NCI-H2196 treated with DMSO at 0.1 percent for 48 hours (cell line): Measurements from ENCODE around the gene GSPT1.

Experiments used
- DNase-seq: peaks from one replicate; lab custom pipeline; 2025; ENCODE audit not compliant: unreplicated experiment; lab: John Stamatoyannopoulos, UW

GSPT1 gene

DNA sequence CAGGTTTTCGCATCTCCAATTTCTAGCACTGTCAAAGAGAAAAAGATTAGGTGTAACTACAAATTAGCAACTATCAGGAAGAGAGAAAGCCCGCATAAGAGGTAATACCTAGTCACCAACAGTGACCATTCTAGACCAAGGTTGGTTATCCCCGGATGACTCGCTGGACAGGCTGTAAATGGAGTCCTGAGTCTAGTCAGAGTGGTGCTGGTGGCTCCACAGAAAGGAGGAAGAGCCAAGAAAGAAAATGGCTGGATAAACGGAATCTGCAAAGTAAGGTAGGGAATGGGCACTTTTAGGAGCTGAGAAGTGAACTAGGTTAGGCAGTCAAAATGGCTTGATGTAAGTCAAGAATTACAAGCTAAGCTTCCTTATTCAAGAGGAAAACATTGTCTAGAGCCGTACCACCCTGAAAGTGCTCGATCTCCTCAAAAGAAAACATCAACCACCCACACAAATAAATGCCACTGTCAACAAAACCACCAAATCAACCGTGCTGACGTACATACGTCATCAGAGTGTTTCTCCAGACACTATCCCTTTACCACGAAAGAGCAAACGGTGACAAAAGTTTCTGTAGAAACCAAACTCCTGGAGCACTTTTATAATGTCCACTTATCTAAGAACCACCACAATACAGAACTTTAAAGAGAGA is 2.2 kb downstream of the GSPT1 start:
- DNase-seq, result no peak

DNA sequence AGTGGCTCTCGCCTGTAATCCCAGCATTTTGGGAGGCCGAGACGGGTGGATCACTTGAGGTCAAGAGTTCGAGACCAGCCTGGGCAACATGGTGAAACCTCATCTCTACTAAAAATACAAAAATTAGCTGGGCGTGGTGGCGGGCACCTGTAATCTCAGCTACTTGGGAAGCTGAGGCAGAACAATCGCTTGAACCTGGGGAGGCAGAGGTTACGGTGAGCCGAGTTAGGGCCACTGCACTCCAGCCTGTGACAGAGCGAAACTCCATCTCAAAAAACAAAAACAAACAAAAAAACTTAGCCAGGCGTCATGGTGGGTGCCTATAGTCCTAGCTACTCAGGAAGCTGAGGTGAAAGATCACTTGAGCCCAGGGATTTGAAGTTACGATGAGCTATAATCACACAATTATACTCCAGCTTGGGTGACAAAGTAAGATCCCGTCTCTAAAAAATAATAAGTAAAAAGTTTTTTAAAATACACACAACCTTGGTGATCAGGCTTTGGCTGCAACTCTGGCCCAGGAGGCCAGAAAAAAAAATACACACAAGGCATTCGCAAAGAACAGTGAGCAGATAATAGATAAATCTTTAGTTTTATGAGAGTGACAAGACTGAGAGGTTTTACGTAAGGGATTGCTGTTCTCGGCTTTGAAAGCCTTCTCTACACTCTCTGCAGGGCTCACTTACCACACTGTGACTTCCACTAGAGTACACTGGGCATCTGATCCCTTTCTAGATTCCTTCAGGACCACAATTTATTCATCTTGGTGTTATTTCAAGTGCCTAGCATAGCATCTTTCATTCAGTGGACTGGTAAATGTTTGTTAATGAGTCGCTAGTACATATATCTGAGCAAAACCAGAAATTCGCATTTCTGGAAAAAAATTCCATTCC is 5.9 kb downstream of the GSPT1 start:
- no peak for DNase-seq

DNA sequence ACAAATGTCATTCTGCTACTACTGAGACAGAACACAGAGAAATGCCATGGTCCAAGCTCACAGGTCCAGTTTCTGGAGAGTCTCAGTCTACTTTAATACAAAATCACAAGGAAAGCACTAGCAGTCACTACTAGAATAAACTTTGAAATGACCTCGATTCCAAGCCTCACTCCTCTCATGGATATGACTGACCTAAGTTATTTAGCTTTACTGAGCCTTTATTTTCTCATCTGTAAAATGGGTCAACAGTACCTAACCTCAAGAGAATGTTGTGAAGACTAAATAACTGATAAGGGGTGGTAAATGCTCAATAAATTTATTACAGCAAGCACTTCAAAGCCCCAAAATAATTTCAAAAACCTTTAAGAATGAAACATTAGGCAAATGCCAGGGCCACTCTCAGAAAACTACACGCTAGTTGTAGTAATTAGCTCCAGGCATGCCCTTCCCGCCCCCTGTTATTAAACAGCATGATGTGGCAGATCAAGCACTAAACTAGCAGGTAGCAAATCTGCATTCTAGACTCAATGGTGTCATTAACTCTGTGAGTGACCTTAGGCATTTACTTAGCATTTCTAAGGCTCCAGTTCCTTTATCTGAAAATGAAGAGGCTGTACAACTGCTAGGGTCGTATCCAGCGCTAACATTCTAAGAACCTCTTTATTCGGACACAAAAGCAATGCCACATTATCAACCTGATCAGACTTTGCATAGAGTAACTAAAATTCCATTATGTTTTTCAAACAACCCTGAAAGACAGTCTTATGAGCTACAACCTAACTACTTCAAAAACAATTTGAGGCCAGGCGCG is 8.4 kb downstream of the GSPT1 start:
- no peak for DNase-seq

DNA sequence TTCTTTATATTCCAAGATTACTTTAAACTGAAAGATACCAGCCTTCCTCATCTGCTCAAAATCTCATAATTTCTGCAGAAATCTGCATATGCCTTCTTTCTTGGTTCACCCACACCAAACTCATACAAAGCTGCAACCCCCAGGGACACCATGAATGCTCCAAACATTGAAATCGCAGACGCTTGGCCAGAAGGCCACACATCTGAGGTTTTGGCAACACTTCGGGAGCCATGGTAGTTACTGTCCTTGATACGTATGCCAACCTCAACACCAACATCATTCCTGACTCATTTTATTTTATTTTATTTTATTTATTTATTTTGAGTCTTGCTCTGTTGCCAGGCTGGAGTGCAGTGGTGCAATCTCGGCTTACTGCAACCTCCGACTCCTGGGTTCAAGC is 11.8 kb downstream of the GSPT1 start:
- DNase-seq, result no peak

DNA sequence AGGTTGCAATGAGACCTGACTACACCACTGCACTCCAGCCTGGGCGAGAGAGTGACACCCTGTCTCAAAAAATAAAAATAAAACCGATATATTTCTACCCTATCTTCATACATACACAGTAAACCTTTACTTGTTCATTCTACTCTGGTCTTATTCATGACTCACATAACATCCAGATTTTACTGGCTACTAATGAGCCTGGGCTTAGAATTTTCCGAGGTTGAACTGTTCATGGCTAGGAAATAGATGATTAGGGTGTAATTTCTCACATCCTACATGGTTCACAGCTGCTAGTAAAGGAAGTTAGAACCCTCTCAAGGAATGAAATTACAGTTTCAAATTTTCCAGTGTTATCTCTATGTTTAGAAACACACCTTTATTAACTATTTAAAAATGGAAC is 14.7 kb downstream of the GSPT1 start:
- no peak for DNase-seq

DNA sequence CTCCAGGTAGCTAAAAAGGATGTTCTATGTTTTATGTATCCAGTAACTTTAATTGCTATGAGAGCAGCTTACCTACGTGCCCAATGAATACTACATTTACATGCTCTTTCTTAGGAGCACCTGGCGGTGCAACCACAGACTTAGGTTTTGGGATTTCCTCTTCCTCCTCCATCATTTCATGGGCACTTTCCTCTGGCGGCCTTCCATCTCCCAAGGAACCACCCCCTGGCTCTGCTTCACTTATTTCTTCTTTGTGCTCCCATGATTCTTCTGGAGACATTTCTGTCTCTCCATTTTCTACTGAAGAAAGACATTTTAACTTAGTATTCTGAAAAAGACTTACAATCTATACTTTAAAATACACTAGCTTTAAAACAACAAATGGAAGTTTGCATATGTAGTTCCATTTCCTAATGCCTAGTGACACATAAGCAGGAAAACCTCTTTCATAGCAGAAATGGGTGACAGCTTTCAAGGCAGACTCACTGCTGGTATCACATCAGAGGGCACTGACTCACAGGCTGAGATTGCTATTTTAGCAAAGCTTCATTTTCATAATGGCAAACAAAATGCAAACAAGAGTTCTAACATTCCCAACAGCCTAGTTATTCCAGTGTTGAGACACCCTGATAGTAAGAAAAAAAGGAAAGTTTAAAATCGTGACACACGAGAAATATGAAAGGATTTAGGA is 19.1 kb downstream of the GSPT1 start:
- DNase-seq, result no peak

DNA sequence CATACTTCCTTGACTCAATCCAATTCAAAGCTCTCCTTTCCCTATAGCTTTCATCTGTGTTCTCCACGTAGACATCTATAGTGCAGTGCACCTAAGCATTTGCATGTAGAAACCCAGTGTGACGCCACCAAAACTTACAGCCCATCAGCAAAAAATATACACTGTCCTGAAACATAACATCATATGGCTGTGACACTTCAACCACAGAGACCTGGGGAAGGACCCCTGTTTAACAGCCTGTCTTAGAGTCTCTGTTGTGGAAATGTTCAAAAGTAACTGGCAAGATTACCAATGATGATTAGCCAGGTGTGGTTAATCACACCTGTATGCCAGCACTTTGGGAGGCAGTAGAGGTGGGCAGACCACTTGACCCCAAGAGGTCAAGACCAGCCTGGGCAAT is 22.2 kb downstream of the GSPT1 start:
- DNase-seq, result no peak

DNA sequence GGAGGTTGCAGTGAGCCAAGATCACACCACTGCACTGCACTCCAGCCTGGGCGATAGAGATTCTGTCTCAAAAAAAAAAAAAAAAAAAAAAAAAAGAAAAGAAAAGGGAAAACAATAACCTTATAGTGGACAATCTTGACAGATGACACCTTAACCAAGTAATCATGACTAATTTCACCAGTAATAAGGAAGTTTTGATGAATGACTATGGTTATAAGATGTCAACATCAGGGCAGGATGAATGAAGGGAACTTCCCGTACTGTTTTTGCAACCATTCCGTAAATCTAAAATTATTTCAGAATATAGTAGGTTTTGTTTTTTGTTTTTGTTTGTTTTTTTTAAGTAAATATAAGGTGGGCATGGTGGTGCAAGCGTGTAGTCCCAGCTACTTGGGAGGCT is 23.0 kb downstream of the GSPT1 start:
- no peak for DNase-seq

DNA sequence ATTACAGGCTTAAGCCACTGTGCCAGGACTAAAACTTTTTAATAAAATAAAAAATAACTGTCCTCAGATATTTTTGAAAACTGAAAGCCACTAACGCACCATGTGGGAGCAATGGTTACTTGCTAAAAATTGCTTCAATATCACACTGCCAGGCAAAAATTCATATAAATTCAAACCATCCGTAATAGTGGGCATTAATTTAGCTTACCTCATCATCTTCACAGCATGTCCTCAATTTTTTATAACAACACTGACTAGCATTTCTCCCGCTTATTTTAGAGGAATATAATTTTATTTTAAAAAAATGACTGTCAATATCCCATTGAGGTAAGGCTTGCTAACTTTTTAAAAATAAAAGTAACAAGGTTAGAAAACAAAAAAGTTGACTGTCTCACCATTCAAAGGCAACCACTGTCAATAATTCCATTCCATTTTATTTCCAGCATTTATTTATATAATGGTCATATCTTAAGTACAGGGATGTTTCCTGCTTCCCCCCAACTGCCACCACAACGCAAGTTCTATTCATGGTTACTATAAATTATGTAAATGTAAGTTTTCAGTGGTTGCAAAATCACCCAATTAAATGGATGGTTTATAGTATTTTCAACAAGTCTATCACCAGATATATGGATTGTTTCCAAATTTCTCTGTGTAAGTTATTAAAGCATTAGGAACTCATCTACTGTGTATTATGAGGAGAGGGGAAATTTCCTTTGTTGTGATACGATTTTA is 25.4 kb downstream of the GSPT1 start:
- DNase-seq, result no peak

DNA sequence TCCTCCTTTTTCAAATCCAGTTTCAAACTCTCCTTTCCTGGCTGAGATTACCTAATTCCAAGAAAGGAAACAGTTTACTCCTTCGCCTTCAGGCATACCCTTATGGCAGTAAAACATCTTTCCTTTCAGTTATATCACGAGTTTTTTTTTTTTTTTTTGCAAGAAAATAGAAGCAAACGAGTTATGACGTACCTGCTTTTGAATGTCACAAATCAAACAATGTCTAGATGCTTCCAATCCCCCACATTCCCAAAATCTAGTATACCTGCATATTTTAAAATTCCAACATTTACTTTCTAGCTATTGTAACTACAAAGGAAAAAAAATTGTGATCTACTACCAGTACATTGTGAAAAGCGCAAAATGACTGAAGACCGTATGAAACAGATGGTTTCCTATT is 28.9 kb downstream of the GSPT1 start:
- DNase-seq, result no peak

DNA sequence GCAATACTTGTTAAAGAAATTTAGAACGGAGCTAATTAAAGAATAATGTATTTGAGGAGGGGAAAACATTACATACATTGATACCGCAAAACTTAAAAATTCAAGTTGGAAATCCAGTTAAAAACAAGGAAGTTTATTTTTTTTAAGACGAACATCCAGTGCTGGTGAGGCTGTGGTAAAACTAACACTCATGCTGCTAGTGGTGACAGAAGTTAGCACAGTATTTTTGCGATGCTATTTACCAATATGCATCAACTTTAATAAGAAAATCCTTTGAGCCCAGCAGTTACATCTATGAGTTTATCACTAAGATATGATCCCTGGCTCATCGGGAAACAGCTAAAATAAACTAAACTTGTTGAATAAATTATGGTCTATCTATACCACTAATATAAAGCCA is 31.7 kb downstream of the GSPT1 start:
- DNase-seq, result no peak

DNA sequence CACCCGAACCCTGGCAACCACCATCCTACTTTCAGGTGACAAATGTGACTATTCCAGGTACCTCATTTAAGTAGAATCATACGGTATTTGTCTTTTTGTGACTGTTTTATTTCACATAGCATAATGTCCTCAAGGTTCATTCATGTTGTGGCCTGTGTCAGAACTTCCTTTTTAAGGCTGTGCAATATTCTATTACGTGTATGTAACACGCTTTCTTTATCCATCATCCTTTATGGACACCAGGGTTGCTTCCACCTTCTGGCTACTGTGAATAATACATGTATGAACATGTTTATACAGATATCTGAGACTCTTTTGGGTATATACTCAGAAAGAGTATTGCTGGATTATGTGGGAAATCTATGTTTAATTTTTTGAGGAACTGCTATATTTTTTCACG is 35.7 kb downstream of the GSPT1 start:
- DNase-seq, result no peak

DNA sequence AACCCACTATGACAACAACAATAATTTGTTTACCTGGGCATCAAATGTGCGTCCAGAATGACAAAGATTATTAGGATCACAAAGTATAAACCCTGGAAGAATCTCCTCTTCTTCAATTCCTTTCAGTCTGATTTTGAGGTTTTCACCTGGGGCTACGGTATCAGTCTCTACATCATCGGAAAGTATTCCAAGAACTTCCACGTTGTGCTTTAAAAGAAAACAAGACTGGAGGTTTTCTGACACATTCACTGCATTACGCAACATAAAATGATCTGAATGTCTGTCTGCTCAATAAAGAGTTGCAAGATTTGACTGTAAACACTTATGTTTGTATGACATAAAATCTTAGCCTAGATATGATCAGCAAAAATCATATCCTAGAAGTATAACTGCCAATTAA is 38.4 kb downstream of the GSPT1 start:
- DNase-seq, result no peak

DNA sequence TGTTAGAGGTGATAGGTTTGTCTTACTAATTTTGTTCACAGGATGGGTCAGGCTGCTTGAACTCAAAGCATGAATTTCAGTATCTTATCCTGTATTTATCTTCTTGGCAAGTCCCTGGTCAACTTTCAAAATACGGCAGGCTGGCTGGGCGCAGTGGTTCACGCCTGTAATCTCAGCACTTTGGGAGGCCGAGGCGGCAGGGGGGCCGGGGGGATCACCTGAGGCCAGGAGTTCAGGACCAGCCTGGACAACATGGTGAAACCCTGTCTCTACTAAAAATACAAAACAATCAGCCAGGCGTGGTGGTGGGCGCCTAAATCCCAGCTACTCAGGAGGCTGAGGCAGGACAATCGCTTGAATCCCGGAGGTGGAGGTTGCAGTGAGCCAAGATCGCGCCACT is 39.5 kb downstream of the GSPT1 start:
- no peak for DNase-seq

DNA sequence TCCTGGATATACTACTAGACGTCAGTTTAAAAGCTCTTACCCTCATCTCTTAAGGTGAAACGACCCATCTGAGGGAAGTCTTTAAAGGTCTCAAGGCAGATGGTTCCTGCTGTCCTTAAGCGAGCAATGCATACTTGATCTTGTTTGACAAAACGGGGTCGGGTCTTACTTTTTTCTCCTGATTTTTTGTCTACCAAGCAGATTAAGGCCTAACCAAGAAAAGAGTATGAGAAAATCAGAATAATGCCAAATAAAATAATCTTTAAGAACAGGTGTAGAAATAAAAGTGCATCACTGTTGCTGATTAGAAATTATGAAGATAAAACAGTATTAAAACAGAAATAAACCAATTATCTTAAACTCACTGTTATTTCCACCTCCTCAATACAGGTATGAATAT is 40.0 kb downstream of the GSPT1 start:
- no peak for DNase-seq

DNA sequence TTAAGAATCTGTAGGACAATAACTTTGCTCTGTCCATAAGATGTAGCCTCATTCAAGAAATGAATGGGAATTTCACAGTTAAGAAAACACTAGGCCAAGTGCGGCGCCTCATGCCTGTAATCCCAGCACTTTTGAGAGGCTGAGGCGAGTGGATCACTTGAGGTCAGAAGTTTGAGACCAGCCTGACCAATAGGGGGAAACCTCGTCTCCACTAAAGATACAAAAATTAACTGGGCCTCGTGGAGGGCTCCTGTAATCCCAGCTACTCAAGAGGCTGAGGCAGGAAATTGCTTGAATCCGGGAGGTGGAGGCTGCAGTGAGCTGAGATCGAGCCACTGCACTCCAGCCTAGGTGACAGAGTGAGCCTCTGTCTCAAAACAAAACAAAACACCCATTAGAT is 44.6 kb downstream of the GSPT1 start:
- DNase-seq, result no peak

DNA sequence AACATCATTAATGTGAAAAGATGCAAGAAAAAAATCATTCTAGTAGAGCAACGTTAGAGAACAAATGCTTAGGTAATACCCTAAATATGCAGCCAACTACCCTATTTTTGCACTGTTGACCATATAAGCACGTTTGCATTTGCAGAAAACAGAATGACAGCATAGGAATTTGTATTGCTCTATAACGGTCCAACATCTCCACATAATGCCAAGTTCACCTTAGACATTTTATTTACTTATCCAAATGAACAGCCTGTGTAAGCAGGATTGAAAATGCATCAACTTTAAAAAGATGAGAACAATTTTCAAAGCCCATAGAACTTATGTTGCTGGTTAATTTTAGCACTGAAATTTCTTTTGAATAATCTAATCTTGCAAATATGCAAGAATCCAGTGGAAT is 45.4 kb downstream of the GSPT1 start:
- no peak for DNase-seq

DNA sequence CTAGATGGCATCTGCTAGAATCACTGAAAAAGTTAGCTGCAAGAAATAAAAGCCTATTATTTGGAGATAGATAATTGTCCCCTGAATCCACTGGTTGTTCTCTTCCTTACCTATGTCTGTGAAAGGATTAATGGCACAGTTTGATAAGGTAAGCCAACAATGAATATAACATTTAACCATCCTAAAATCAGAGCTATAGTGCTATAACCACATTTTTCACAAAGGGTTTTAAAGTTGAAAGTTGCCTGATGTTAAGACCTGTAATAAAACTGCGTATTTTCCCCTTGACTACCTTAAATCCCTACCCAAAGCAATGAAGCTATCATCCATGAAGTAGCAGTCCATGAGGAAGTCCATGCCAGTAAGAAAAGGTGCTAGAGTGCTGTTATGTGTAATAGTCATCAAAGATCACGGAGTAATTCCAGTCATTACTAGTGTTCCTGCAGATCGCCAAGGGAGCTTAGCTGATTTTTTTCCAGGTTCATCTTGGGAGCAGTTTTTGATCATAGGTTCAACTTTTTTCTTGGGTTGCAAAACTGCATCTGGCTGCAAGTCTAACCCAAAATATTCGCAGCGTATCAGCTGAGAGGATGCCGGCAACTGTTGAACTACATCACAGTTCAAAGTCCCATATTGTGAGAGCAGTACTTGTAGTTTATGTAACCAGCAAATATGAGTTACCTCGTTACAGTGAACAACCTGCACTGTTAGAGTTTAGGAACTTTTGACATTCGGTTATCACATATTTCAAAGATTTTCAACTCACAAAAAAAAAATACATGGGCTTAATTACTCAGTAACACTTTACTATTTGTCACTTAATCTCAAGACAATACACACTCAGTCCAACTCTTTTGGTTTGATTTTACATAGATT is 46.2 kb downstream of the GSPT1 start:
- no peak for DNase-seq

DNA sequence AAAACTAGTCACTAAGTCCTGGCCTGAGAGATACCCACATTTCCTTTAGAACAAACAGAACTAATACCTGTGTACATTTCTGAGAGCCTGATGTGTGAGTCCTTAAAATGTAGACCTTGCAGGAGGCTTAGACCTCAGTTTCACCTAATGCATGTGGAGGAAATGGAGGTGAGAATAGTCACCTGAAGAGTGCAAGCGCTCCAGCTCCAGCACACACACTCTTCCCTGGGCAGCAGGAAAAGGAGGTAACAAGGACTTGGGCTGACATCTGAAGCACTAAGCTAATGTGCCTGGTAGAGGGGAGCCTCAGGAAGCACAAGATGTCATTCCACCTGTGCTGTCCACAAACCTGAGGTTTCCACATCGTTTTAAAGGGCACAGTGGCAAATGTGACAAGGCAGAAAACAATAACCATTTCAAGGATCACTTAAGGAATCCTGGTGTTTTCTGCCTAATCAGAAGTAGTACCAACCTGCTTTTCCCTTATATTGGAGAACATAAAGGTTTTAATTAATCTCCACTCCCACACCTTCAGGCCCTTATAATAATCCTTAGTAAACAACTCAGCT is 47.3 kb downstream of the GSPT1 start:
- DNase-seq, result no peak
